HCT116 (cell line): ENCODE results near the gene HRK. TPM values are rescaled to one million over a fixed set of nuclear protein-coding genes. Genes with fewer than 3 reads are reported as not detected.

ENCODE experiments used
- ATAC-seq: fragments of 200-7000 bp; cut with Tn5 transposase; 2 replicates; pipeline ENCODE4 v1.9.1; 2020; ENCODE audit warnings: mild to moderate bottlenecking, moderate library complexity
- BruUV-seq: library from RNA; stranded (reverse); fragments of 400-500 nt; replicated peaks from 2 replicates; lab custom pipeline; 2021; lab: Mats Ljungman, UMichigan
- CTCF ChIA-PET: fragments of 300-600 bp; sonication (Branson Sonifier 250); formaldehyde crosslinking; loops from one replicate; lab custom pipeline; 2021; ENCODE audit warnings: antibody characterized with exemption; lab: Charles Lee
- POLR2A ChIA-PET: fragments of 300-600, 350-600 bp; sonication (Branson Sonifier 250); formaldehyde crosslinking; loops from one replicate; lab custom pipeline; 2021; ENCODE audit warnings: antibody characterized with exemption; lab: Charles Lee
- RAD21 ChIA-PET, 2 experiments: fragments of 300-600 bp; sonication (Branson Sonifier 250); formaldehyde crosslinking; loops; one replicate each; lab custom pipeline; 2023; ENCODE audit warnings: low total read pairs in 2 of 2; ENCODE audit not compliant: uncharacterized antibody in 2 of 2, unreplicated experiment in 2 of 2, low non-redundant PET in 1 of 2; lab: Charles Lee
- DNase-seq: peaks from one replicate; pipeline ENCODE4 v3.0.0-alpha.2; 2010; ENCODE audit warnings: low read depth, low spot score
- H2AFZ ChIP-seq: fragments of 200-600 bp; shearing (Covaris generic), sonication (generic); 2 replicates; pipeline ENCODE4 v1.6.1; 2017; ENCODE audit warnings: low read depth, mixed run types, mixed read lengths, antibody characterized with exemption, low read length; ENCODE audit not compliant: poor library complexity, severe bottlenecking
- H3K27ac ChIP-seq: 2 replicates; pipeline ENCODE4 v1.5.1; 2012; ENCODE audit warnings: low read depth, low read length
- H3K27me3 ChIP-seq: fragments of 200-600 bp; sonication (generic); 2 replicates; pipeline ENCODE4 v1.6.1; 2016; ENCODE audit warnings: mixed run types, low read length, mixed read lengths; ENCODE audit not compliant: insufficient read depth
- H3K36me3 ChIP-seq, 2 experiments: fragments of 200-500 bp in 1 of 2; fragments of 200-600 bp in 1 of 2; sonication (Bioruptor generic) in 1 of 2; sonication (generic) in 1 of 2; 2 replicates each; pipeline versions ENCODE4 v1.5.1 to v1.6.1; 2014 to 2016; ENCODE audit warnings: low read length in 2 of 2, inconsistent platforms in 1 of 2, mixed read lengths in 1 of 2, mixed run types in 1 of 2; ENCODE audit not compliant: insufficient read depth in 2 of 2, control insufficient read depth in 1 of 2
- H3K4me1 ChIP-seq, 2 experiments: fragments of 200-600 bp in 1 of 2; sonication (generic) in 1 of 2; 2 replicates each; pipeline versions ENCODE4 v1.5.1 to v1.6.1; 2012 to 2017; ENCODE audit warnings: low read length in 2 of 2, inconsistent platforms in 1 of 2, mild to moderate bottlenecking in 1 of 2, mixed read lengths in 1 of 2, mixed run types in 1 of 2, moderate library complexity in 1 of 2; ENCODE audit not compliant: insufficient read depth in 2 of 2, control insufficient read depth in 1 of 2
- H3K4me2 ChIP-seq: fragments of 200-600 bp; sonication (generic); 2 replicates; pipeline ENCODE4 v1.6.1; 2017; ENCODE audit warnings: mixed run types, low read length, mixed read lengths
- H3K4me3 ChIP-seq, 2 experiments: fragments of 200-600 bp in 1 of 2; sonication (generic) in 1 of 2; replicated peaks in 1 of 2; 2 replicates each; pipeline ENCODE4 v1.5.1; 2011 to 2016; ENCODE audit warnings: low read length in 2 of 2, control low read depth in 1 of 2, low read depth in 1 of 2, mild to moderate bottlenecking in 1 of 2, mixed read lengths in 1 of 2, mixed run types in 1 of 2
- H3K79me2 ChIP-seq: fragments of 200-600 bp; sonication (generic); 2 replicates; pipeline ENCODE4 v1.6.1; 2017; ENCODE audit warnings: mild to moderate bottlenecking, mixed run types, low read length, moderate library complexity, mixed read lengths; ENCODE audit not compliant: insufficient read depth
- H3K9ac ChIP-seq: fragments of 200-600 bp; sonication (generic); 2 replicates; pipeline ENCODE4 v1.6.1; 2016; ENCODE audit warnings: low read length, mixed read lengths
- H3K9me2 ChIP-seq: fragments of 200-600 bp; sonication (generic), shearing (Covaris generic); 2 replicates; pipeline ENCODE4 v1.6.1; 2017; ENCODE audit warnings: mixed run types, mild to moderate bottlenecking, moderate library complexity; ENCODE audit not compliant: insufficient read depth
- H3K9me3 ChIP-seq, 2 experiments: fragments of 200-500 bp in 1 of 2; fragments of 200-600 bp in 1 of 2; sonication (Bioruptor generic) in 1 of 2; sonication (generic) in 1 of 2; 2 replicates each; pipeline ENCODE4 v1.6.1; 2014 to 2017; ENCODE audit warnings: low read length in 2 of 2, mixed read lengths in 2 of 2, inconsistent platforms in 1 of 2, low read depth in 1 of 2, mild to moderate bottlenecking in 1 of 2, mixed run types in 1 of 2, moderate library complexity in 1 of 2; ENCODE audit not compliant: control insufficient read depth in 1 of 2, insufficient read depth in 1 of 2
- H4K20me1 ChIP-seq: fragments of 200-600 bp; sonication (generic), shearing (Covaris generic); 2 replicates; pipeline ENCODE4 v1.6.1; 2017; ENCODE audit warnings: mixed run types, mild to moderate bottlenecking, moderate library complexity; ENCODE audit not compliant: insufficient read depth
- CBX3 ChIP-seq: IDR thresholded peaks from 2 replicates; pipeline ENCODE4 v1.6.1; 2012; ENCODE audit warnings: low read depth
- CEBPB ChIP-seq: IDR thresholded peaks from 2 replicates; pipeline ENCODE4 v1.6.1; 2012; ENCODE audit warnings: low read depth
- EGR1 ChIP-seq: IDR thresholded peaks from 2 replicates; pipeline ENCODE4 v1.6.1; 2012; ENCODE audit warnings: low read depth
- ELF1 ChIP-seq: IDR thresholded peaks from 2 replicates; pipeline ENCODE4 v1.6.1; 2012; ENCODE audit warnings: low read depth, borderline replicate concordance
- EZH2 ChIP-seq: fragments of 200-600 bp; sonication (generic); IDR thresholded peaks from 2 replicates; pipeline ENCODE4 v1.6.1; 2017; ENCODE audit warnings: antibody characterized with exemption, mixed run types
- EZH2phosphoT487 ChIP-seq: fragments of 200-600 bp; IDR thresholded peaks from 2 replicates; pipeline ENCODE4 v1.6.1; 2018; ENCODE audit warnings: antibody characterized with exemption, borderline replicate concordance
- FOSL1 ChIP-seq: IDR thresholded peaks from 2 replicates; pipeline ENCODE4 v1.6.1; 2012; ENCODE audit warnings: low read depth
- POLR2AphosphoS5 ChIP-seq: IDR thresholded peaks from 2 replicates; pipeline ENCODE4 v1.6.1; 2011; ENCODE audit warnings: mild to moderate bottlenecking, low read depth, low read length, moderate library complexity
- RAD21 ChIP-seq: IDR thresholded peaks from 2 replicates; pipeline ENCODE4 v1.6.1; 2012; ENCODE audit warnings: low read depth, mild to moderate bottlenecking
- REST ChIP-seq: IDR thresholded peaks from 2 replicates; pipeline ENCODE4 v1.6.1; 2012; ENCODE audit warnings: low read depth
- SIN3A ChIP-seq: IDR thresholded peaks from 2 replicates; pipeline ENCODE4 v1.6.1; 2012; ENCODE audit warnings: low read depth
- SP1 ChIP-seq: IDR thresholded peaks from 2 replicates; pipeline ENCODE4 v1.6.1; 2012; ENCODE audit warnings: low read depth
- SRF ChIP-seq: IDR thresholded peaks from 2 replicates; pipeline ENCODE4 v1.6.1; 2012; ENCODE audit warnings: low read depth
- TCF7L2 ChIP-seq: IDR thresholded peaks from 2 replicates; pipeline ENCODE4 v1.7.0; 2011; ENCODE audit warnings: borderline replicate concordance, inconsistent platforms; ENCODE audit not compliant: insufficient read depth, insufficient read length; ENCODE audit errors: extremely low read depth
- YY1 ChIP-seq: IDR thresholded peaks from 2 replicates; pipeline ENCODE4 v1.6.1; 2011; ENCODE audit warnings: low read length, low read depth, moderate library complexity, mild to moderate bottlenecking; ENCODE audit not compliant: insufficient replicate concordance; ENCODE audit errors: extremely low read depth
- ZFX ChIP-seq: fragments of 450-650 bp; IDR thresholded peaks from 2 replicates; pipeline ENCODE4 v1.6.1; 2017
- intact Hi-C: fragments of 100-400 bp; cut with micrococcal nuclease; formaldehyde crosslinking; loops from 2 replicates; pipeline ENCODE4 v1.10.0; 2022
- total RNA-seq: library from RNA; stranded (reverse); gene quantifications from one replicate; pipeline ENCODE4 v1.2.1, GENCODE V29; 2021; ENCODE audit not compliant: unreplicated experiment
- TF ChIP-seq, protein P1 (sequence below), 3 experiments: fragments of 200-600 bp in 1 of 3; sonication (generic) in 1 of 3; IDR thresholded peaks in 2 of 3; conservative IDR thresholded peaks in 1 of 3; 2 replicates each; pipeline ENCODE4 v1.5.1; 2012 to 2017; ENCODE audit warnings: low read depth in 2 of 3, low read length in 2 of 3, antibody characterized with exemption in 1 of 3, borderline replicate concordance in 1 of 3, control low read depth in 1 of 3, mild to moderate bottlenecking in 1 of 3, mixed read lengths in 1 of 3, mixed run types in 1 of 3, moderate library complexity in 1 of 3; ENCODE audit not compliant: insufficient read depth in 1 of 3

The HRK gene
- total RNA-seq, 1 experiment from 2014 or later = 4.3 TPM

DNA sequence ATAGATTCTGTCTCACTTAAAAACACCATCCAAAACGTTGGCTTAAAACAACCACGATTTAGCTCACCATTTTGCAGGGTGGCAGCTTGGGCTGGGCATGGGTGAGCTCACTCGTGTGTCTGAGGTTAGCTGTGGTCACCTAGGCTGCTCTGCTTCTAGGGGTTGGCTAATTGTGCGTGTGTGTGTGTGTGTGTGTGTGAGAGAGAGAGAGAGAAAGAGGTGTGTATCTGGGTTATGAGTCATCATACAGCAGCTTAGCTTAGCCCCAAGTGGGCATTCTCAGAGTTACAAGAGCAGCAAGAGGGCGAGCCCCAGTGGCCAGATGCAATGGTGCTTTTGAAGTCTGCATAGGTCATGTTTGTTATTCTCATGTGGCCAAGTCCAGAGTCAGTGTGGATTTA lies 35.5 kb upstream of the HRK start (continued):
- TF ChIP-seq REST (no peak), SIN3A (no peak), EGR1 (no peak), RAD21 (peak; percentile 76), SRF (peak; percentile 67; the same call in 1 of the 2 replicates), EZH2phosphoT487 (no peak), CEBPB (peak; percentile 17), CBX3 (peak; percentile 86)
- TF ChIP-seq, protein P1, sequence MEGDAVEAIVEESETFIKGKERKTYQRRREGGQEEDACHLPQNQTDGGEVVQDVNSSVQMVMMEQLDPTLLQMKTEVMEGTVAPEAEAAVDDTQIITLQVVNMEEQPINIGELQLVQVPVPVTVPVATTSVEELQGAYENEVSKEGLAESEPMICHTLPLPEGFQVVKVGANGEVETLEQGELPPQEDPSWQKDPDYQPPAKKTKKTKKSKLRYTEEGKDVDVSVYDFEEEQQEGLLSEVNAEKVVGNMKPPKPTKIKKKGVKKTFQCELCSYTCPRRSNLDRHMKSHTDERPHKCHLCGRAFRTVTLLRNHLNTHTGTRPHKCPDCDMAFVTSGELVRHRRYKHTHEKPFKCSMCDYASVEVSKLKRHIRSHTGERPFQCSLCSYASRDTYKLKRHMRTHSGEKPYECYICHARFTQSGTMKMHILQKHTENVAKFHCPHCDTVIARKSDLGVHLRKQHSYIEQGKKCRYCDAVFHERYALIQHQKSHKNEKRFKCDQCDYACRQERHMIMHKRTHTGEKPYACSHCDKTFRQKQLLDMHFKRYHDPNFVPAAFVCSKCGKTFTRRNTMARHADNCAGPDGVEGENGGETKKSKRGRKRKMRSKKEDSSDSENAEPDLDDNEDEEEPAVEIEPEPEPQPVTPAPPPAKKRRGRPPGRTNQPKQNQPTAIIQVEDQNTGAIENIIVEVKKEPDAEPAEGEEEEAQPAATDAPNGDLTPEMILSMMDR (IDR thresholded peaks at IDR 0.05 in 2 of 3, conservative IDR thresholded peaks at IDR 0.05 in 1 of 3; ENCODE audit: borderline replicate concordance in 1 of 3, insufficient read depth in 1 of 3, low read depth in 2 of 3, low read length in 2 of 3) = peak; percentile 41 to 53 (median 50); a peak in 5 of 6 replicates

DNA sequence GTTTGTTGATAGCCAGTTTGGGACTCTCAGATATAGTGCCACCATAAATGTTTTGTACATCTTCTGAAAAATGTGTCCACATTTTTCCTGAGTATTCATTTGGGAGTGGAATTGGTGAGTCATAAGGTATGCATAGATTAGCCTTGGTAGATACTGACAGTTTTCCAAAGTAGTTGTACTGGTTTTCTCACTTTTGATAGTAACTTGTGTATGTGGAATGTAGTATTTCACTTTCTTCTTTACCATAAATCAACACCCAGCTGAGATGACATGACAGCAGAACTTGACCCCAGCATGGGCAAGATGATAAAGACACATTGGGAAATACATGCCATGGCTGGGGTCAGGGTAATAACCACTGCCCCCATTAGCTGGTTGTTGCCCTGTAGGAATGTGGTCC lies 34.9 kb upstream of the HRK start:
- Histone ChIP-seq H3K9me3 (no peaks in the 10 kb centered on the region), H2AFZ (no peak overlapping the region), H3K27ac (peak overlapping the region; percentile 67), H3K4me1 (peaks cover 28 to 37% of the 10 kb centered on the region in 2 experiments), H4K20me1 (no peaks in the 10 kb centered on the region), H3K9ac (peak overlapping the region; percentile 8), H3K79me2 (peaks cover 43% of the 10 kb centered on the region), H3K27me3 (no peaks in the 10 kb centered on the region), H3K36me3 (no peaks in the 10 kb centered on the region), H3K4me2 (peak overlapping the region; percentile 73), H3K4me3 (peak overlapping the region in 1 of 2 experiments; percentile 14; a peak in 2 of 4 replicates), H3K9me2 (no peaks in the 10 kb centered on the region)
- DNase-seq (peak; percentile 64), ATAC-seq (peak; percentile 53)
- POLR2A ChIA-PET = interaction anchor here (0.7 kb wide), 1 partner anchor 329 kb away, joined by 3 read pairs; no protein-coding TSS in a partner anchor
- CTCF ChIA-PET = interaction anchor here (0.6 to 1.0 kb wide), 3 partner anchors 62 to 220 kb away, joined by 3 read pairs; no protein-coding TSS in a partner anchor
- no TSS peak for BruUV-seq
- intact Hi-C loops = no loop called here
- RAD21 ChIA-PET = no interaction called here
- peak; percentile 77 for TF ChIP-seq SP1
- no peak for TF ChIP-seq ZFX
- TF ChIP-seq TCF7L2 = no peak
- TF ChIP-seq ELF1 = no peak
- peak; percentile 21; the same call in 1 of the 2 replicates for TF ChIP-seq POLR2AphosphoS5
- peak; percentile 91 for TF ChIP-seq FOSL1
- no peak for TF ChIP-seq YY1
- no peak; the same call in 1 of the 2 replicates for TF ChIP-seq EGR1
- no peak for TF ChIP-seq EZH2
- TF ChIP-seq RAD21 = no peak
- TF ChIP-seq REST = no peak
